ENCODE measurements around the gene ELOB.
"Not testable (repeated sequence)": the region's sequence is repeated elsewhere in the genome, so short reads cannot be mapped to it uniquely, and the experiment has no call there.

ELOB gene

GRCh38 chr16:2743007-2743810 lies 33.9 kb downstream of the ELOB start:
- no peak for DNase-seq

DNA sequence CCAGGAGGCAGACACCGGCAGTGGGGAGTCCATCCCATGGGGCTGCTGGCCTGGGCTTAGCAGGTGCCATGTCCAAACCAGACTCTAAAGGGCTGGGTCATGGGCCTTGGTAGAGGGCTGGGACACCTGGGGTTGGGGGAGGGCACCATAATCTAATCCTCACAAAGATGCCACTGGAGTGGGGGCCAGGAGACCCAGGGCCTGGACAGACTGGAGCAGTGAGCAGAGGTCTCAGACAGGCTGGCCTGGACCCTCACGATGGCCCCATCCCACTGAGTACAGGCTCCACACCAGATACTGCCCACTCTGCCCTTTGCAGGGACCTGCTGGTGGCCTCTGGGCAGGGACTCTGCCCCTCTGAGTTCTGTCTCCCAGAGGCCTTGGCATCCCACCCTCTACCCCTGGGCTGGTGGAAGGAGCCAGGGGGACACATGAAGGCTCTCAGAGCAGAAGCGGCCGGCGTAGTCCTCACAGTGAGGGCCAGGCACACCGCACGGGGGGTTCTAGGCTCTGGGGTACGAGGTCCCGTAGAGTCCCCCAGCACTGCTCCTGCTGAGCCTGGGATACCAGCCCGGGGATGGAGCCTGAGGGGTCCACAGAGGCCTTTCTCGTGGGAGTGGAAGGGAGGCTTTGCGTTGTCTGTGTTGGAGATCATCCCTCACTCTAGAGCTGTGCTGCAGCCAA lies 34.6 kb downstream of the ELOB start:
- no peak for DNase-seq

DNA sequence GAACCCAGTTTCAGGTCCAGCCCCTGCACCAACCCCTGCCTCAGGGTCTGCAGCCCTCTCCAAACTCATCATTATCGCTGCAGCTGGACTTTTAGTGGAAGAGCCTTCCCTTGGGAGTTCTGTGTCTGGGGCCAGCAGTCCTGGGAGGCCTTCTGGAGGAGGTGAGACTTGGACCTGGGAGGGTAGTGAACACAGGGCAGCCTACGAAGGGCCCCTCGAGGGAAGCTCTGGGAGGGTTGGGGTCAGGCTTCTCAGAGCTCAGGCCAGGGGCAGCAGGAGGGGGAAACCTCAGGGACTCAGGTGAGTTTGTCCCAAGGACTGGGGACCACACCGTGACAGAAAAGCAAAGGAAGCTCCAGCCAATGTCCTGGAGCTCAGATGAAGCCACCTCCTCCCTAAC lies 35.9 kb downstream of the ELOB start:
- DNase-seq, result no peak

DNA sequence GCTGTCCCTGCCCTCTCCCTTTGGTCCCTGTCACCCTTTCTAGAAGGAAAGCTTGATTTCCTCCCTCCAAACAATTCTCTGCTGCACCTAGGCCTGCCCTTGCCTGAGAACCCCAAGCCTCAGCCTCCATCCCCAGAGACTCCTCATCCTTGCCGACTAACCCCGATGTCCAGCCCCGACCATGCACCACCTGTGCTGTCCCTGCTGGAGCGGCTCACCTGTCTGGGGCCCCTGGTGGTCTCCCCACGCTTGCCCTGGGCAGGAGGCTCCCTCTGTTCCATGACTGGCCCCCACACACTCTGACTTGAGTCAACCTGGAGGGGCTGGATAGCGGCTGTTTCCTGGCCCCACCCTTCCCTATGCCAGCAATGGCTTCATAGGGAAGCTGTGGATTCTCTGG lies 36.6 kb downstream of the ELOB start:
- DNase-seq, result no peak

DNA sequence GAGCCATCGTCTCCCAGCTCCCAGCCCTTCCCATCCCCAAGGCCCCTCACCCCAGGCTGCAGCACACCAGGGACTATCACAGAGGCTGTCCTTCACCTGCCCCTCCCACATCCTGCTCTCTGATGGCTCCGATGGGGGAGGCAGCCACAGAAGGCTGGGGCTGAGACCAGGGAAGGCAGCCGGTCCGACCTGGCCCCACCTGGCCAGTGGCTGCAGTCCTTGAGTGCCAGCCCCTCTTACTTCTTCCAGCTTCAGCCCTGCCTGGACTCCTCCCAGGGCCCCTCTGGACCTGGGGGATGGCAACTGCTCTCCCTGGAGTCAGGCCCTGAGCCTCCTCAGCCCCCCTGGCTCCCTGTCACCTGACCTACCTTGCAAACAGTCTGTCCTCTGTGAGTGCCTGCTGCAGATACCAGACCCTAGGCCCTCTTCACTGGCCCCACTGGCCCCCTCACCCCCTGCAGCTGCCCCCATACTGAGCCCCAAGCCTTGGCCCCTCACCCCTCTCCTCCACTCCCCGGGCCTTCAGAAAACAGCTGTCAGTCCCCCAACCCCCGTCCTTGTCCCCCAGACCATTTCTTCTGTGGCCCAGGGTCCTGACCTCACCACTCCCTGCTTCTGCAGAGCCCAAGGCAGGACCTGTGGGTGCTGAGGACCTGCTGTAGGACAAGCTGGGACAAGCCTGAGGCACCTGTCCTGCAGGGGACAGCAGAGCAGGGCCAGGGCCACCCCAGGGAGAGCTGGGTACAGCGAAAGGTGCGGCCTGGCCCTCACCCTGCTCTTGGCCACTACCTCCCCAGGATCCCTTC lies 37.3 kb downstream of the ELOB start:
- no peak for DNase-seq

DNA sequence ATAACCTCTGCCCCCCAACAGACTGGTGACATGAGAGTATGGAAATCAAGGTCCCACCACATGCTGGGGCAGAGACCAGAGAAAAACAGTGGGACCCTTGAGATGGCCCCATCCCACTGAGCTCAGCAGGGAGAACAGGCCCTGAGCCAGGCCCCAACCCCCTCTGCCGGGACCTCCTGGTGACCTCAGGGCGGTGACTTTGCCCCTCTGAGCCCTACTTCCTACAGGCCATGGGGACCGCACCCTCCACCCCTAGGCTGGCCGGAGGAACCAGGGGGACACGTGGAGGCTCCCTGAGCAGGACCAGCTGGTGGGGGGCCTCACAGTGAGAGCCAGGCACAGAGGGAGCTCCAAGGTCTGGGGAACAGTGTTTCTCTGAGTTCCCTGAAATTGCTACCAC lies 38.5 kb downstream of the ELOB start:
- no peak for DNase-seq

DNA sequence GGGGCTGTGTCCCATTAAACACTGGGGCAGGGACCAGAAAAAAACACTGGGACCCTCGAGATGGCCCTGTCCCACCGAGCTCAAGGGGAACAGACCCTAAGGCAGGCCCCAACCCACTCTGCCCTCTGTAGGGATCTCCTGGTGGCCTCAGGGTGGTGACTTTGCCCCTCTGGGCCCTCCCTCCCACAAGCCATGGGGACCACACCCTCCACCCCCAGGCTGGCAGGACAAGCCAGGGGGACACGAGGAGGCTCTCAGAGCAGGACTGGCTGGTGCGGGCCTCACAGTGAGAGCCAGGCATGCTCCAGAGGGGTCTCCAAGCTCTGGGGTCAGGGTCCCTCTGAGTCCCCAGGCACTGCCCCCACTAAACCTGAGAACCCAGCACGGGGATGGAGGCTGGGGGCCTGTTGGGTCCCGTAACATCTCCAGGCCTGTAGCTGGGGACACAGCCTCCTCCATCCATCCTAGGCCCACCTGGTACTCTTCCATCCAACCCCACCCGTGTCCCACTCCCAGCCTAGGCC lies 39.1 kb downstream of the ELOB start:
- DNase-seq, result no peak

GRCh38 chr16:2737238-2737605 lies 39.9 kb downstream of the ELOB start:
- DNase-seq, result no peak

DNA sequence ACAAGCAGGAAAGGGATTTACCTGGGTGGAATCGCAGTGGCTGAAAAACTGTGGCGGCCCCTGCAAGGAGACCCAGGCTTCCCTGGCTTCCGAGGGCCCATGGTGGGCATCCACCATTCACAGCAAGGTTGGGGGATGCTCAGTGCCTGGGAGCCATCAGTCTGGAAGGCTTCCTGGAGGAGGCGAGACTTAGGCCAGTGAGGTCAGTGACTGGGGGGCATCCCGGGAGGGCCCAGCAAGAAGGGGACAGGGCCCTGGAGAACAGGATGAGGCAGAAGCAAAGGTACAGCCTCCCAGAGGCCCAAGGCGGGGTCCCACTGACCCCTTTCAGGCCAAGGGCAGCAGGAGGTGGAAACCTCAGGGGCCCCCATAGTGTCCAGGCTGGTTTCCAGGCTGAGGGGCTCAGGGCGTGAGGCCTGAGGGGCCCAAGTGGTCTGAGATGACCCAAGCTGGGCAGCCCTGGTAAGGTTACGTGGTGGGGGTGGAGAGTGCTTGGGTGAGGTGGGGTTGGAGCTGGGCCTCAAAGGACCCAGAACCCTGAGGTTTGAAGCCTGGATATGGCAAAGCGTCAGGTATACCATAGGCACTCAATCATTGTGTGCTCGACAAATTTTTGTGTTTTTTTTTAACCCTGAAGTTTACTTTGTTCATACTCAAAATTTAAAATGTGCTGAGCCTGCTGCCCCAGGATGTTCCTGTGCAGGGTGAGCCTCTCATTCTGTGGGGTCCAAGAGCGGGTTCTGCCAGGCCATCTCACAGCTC lies 40.4 kb downstream of the ELOB start:
- no peak for DNase-seq

DNA sequence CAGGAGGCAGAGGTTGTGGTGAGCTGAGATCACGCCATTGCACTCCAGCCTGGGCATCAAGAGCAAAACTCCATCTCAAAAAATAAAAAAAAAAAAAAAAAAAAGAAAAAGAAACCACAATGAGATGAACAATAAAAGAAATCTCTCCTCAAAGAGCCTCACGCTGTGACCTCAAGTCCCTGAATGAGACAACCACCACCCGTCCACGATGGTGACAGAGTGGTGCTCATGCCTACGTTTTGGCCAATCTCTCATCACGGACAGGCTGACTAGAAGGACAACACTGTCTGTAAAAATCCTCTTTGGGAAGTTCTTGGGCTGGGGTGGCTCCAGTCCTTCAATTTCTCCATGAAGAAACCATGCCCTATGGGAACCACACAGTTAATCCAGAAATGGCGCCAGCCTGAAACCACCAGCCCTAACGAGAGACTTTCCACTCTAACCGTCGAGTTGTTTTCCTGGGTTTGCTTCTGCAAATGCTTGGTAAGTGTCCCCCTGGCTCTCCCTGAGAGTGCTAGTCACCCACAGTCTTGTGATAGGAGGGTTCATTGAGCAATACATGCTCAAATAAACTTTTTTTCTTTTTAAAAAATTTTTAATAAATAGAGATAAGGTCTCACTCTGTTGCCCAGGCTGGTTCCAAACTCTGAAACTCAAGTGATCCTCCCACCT lies 42.1 kb downstream of the ELOB start:
- no peak for DNase-seq

- no peak for DNase-seq
Measured at GRCh38 chr16:2728034-2728433, 49.0 kb downstream of the ELOB start.

DNA sequence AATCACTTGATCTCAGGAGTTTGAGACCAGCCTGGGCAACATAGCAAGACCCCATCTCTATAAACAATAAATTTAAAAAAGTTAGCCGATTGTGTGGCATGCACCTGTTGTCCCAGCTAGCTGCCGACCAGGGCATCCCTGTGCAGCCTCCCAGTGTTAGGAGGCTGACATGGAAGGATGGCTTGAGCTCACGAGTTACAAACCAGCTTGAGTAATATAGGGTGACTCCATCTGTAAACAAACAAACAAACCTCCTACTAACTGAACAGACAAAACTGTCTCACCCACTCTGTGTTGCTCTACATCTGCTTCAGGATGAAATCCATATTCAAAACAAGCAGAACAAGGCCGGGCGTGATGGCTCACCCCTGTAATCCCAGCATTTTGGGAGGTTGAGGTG lies 50.2 kb downstream of the ELOB start:
- no peak for DNase-seq

DNA sequence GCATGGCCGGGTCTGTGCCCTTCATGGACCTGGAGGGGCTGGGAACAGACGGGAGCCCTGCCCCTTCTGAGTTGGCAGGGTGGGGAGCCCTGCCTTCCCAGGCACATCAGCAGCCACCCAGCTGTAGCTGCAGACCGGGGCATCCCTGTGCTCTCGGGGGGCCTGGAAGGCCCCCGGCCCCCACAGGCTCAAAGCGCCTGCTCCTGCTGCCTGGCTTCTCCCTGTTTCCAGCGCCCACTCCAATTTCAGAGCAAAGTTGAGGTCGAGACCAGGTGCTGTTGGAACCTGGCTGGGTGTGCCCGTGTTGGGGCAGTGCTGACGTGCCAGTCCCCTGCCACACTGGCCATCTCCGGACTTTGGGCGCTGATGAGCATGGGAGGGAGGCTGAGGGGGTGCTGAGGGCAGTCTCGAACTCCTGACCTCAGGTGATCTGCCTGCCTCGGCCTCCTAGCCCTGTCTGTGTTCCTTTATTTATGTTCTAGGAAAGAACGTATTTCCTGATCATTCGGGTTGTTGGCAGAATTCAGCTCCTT lies 52.2 kb downstream of the ELOB start:
- no peak for DNase-seq

- no peak for DNase-seq
Measured at GRCh38 chr16:2724088-2724676, 52.9 kb downstream of the ELOB start.

GRCh38 chr16:2721634-2722173 lies 55.4 kb downstream of the ELOB start:
- not testable (repeated sequence) for DNase-seq

Data from NCI-H2081 treated with DMSO at 0.1 percent for 48 hours (cell line).